Anterior cingulate cortex (tissue), 58 donors: Measurements from ENCODE around the gene SOWAHD.
"Not testable (repeated sequence)": the region's sequence is repeated elsewhere in the genome, so short reads cannot be mapped to it uniquely, and the experiment has no call there.

ENCODE experiments used
- DNase-seq, 58 donors: peaks; one replicate each; lab custom pipeline; 2025; lab: John Stamatoyannopoulos, UW

The SOWAHD gene

GRCh38 chrX:119802546-119802945, 44.2 kb downstream of the SOWAHD start:
- no peak for DNase-seq

- not testable (repeated sequence) for DNase-seq
Measured at GRCh38 chrX:119808461-119808860, 50.1 kb downstream of the SOWAHD start.

DNA sequence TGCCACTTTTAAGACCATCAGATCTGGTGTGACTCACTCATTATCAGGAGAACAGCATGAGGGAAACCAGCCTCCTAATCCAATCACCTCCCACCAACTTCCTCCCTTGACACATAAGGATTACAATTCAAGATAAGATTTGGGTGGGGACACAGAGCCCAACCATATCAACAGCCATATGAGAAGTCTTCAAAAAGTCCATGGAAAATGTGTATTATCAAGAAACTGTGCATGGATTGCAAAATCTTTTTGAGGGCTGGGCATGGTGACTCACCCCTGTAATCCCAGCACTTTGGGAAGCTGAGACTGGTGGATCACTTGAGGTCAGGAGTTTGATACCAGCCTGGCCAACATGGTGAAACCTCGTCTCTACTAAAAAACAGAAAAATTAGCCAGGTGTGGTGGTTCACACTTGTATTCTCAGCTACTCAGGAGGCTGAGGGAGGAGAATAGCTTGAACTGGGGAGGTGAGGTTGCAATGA, 50.8 kb downstream of the SOWAHD start:
- DNase-seq, result no peak
